K562 (cell line): ENCODE data around the gene VWC2L. TPM values are rescaled to one million over a fixed set of nuclear protein-coding genes. Genes with fewer than 3 reads are reported as not detected.

Source experiments
- ATAC-seq: fragments of 200-7000 bp; cut with Tn5 transposase; 3 replicates; pipeline ENCODE4 v1.9.1; 2020; ENCODE audit warnings: moderate library complexity
- BruUV-seq: library from RNA; stranded (reverse); fragments of 400-500 nt; replicated peaks from 2 replicates; lab custom pipeline; 2021; lab: Mats Ljungman, UMichigan
- CTCF ChIA-PET: fragments of 300-600 bp; formaldehyde crosslinking; extraction: SDS; loops from one replicate; lab custom pipeline; 2021; ENCODE audit warnings: low intra/inter-chr PET ratio; lab: Yijun Ruan, JAX
- POLR2A ChIA-PET: fragments of 300-600, 350-650 bp; sonication (Branson Sonifier 250); formaldehyde crosslinking; extraction: SDS; loops from one replicate; lab custom pipeline; 2021; ENCODE audit warnings: antibody characterized with exemption, inconsistent platforms; lab: Yijun Ruan, JAX
- DNase-seq, 4 experiments: peaks; one replicate each; pipeline versions ENCODE4 v3.0.0 to v3.0.0-alpha.2; 2011 to 2018; ENCODE audit warnings: low spot score in 3 of 4, mixed read lengths in 3 of 4; ENCODE audit errors: extremely low read depth in 1 of 4
- FAIRE-seq: peaks from 2 replicates; lab custom pipeline; 2011; peaks lifted over from hg19 to GRCh38; lab: Jason Lieb, UNC
- H2AFZ ChIP-seq: 2 replicates; pipeline ENCODE4 v1.6.0; 2011; ENCODE audit warnings: low read depth, low read length, control low read depth, inconsistent platforms
- H3K27ac ChIP-seq: fragments of 200-600 bp; 3 replicates; pipeline ENCODE4 v1.8.0; 2011; ENCODE audit warnings: low read depth, mild to moderate bottlenecking, control low read depth, inconsistent platforms, low read length, moderate library complexity, mixed read lengths; ENCODE audit errors: extremely low read depth
- H3K27me3 ChIP-seq, 2 experiments: fragments of 300-600 bp in 1 of 2; 2 replicates in 1 of 2; 3 replicates in 1 of 2; pipeline versions ENCODE4 v1.6.0 to v1.8.0; 2011; ENCODE audit warnings: inconsistent platforms in 2 of 2, low read length in 2 of 2, mild to moderate bottlenecking in 1 of 2, mixed read lengths in 1 of 2, moderate library complexity in 1 of 2; ENCODE audit not compliant: control insufficient read depth in 2 of 2, insufficient read depth in 2 of 2
- H3K36me3 ChIP-seq: fragments of 300-600 bp; 3 replicates; pipeline ENCODE4 v1.8.0; 2011; ENCODE audit warnings: mild to moderate bottlenecking, low read length, inconsistent platforms; ENCODE audit not compliant: control insufficient read depth, insufficient read depth
- H3K4me1 ChIP-seq, 2 experiments: fragments of 200-600 bp in 1 of 2; replicated peaks in 1 of 2; 2 replicates in 1 of 2; 3 replicates in 1 of 2; pipeline versions ENCODE4 v1.5.1 to v1.8.0; 2011; ENCODE audit warnings: inconsistent platforms in 2 of 2, low read length in 2 of 2, mild to moderate bottlenecking in 1 of 2, mixed read lengths in 1 of 2, moderate library complexity in 1 of 2; ENCODE audit not compliant: control insufficient read depth in 2 of 2, insufficient read depth in 2 of 2
- H3K4me2 ChIP-seq: 2 replicates; pipeline ENCODE4 v1.6.1; 2011; ENCODE audit warnings: low read length, control low read depth, inconsistent platforms, mixed read lengths; ENCODE audit not compliant: insufficient read depth
- H3K4me3 ChIP-seq: fragments of 200-600 bp; sonication (generic), shearing (Covaris generic); 2 replicates; pipeline ENCODE4 v1.5.1; 2016; ENCODE audit warnings: control low read depth, inconsistent platforms
- H3K79me2 ChIP-seq: fragments of 200-600 bp; 3 replicates; pipeline ENCODE4 v1.8.0; 2011; ENCODE audit warnings: low read length, inconsistent platforms; ENCODE audit not compliant: control insufficient read depth, insufficient read depth
- H3K9ac ChIP-seq, 2 experiments: 2 replicates each; pipeline versions ENCODE4 v1.6.0 to v1.6.1; 2011; ENCODE audit warnings: low read depth in 2 of 2, low read length in 2 of 2, control low read depth in 1 of 2, inconsistent platforms in 1 of 2, mild to moderate bottlenecking in 1 of 2, mixed read lengths in 1 of 2; ENCODE audit not compliant: insufficient read depth in 1 of 2
- H3K9me1 ChIP-seq: one replicate; pipeline ENCODE4 v1.6.0; 2011; ENCODE audit warnings: inconsistent platforms, mild to moderate bottlenecking, low read length, moderate library complexity; ENCODE audit not compliant: control insufficient read depth, insufficient read depth
- H3K9me3 ChIP-seq: replicated peaks from 2 replicates; pipeline ENCODE4 v1.5.1; 2011; ENCODE audit warnings: low read depth, low read length, inconsistent platforms; ENCODE audit not compliant: control insufficient read depth, insufficient read depth
- H4K20me1 ChIP-seq: replicated peaks from 2 replicates; pipeline ENCODE4 v1.6.1; 2011; ENCODE audit warnings: low read length, inconsistent platforms, mixed read lengths; ENCODE audit not compliant: control insufficient read depth, insufficient read depth
- BHLHE40 ChIP-seq: IDR thresholded peaks from 2 replicates; pipeline ENCODE4 v1.6.1; 2011; ENCODE audit warnings: low read length, improper control_type of control experiment
- CAMTA2 ChIP-seq: fragments of 250-450 bp; sonication (Bioruptor Pico); conservative IDR thresholded peaks from 2 replicates; pipeline ENCODE4 v1.5.1; 2022
- CEBPG ChIP-seq, 3 experiments: fragments of 200-800 bp in 1 of 3; sonication (Bioruptor generic) in 1 of 3; sonication (generic) in 1 of 3; formaldehyde crosslinking in 1 of 3; IDR thresholded peaks in 2 of 3; conservative IDR thresholded peaks in 1 of 3; 2 replicates each; pipeline versions ENCODE4 v1.6.1 to v1.8.0; 2016 to 2022; ENCODE audit warnings: missing compliant biosample characterization in 2 of 3, missing genetic modification characterization in 2 of 3, mild to moderate bottlenecking in 1 of 3, missing genetic modification reagents in 1 of 3
- CEBPZ ChIP-seq: fragments of 150-350 bp; IDR thresholded peaks from 2 replicates; pipeline ENCODE4 v1.6.1; 2014; ENCODE audit warnings: low read depth, mild to moderate bottlenecking, low read length, borderline replicate concordance
- FOXP1 ChIP-seq: sonication (generic); formaldehyde crosslinking; IDR thresholded peaks from 2 replicates; pipeline ENCODE4 v1.8.0; 2022; ENCODE audit warnings: mild to moderate bottlenecking, missing genetic modification reagents
- RBM34 ChIP-seq: fragments of 200-400 bp; formaldehyde crosslinking; IDR thresholded peaks from 2 replicates; pipeline ENCODE4 v1.6.1; 2018; ENCODE audit warnings: low read length, borderline replicate concordance; ENCODE audit not compliant: insufficient read depth
- SOX6 ChIP-seq: fragments of 450-650 bp; IDR thresholded peaks from 2 replicates; pipeline ENCODE4 v1.6.1; 2014; ENCODE audit warnings: mild to moderate bottlenecking
- STAG1 ChIP-seq: sonication (generic); formaldehyde crosslinking; IDR thresholded peaks from 2 replicates; pipeline ENCODE4 v1.5.0; 2020; ENCODE audit warnings: missing genetic modification reagents, borderline replicate concordance
- ZNF134 ChIP-seq: fragments of 250-450 bp; sonication (Bioruptor Pico); conservative IDR thresholded peaks from 2 replicates; pipeline ENCODE4 v1.4.0; 2020
- ZNF253 ChIP-seq: fragments of 250-450 bp; sonication (Bioruptor Pico); conservative IDR thresholded peaks from 2 replicates; pipeline ENCODE4 v1.6.1; 2021; ENCODE audit warnings: mild to moderate bottlenecking
- in situ Hi-C: fragments of 300-500 bp; cut with MboI; formaldehyde crosslinking; loops from 4 replicates; pipeline ENCODE4 v1.15.0; 2018; ENCODE audit warnings: inconsistent platforms, mixed read lengths
- intact Hi-C: fragments of 100-400 bp; cut with micrococcal nuclease; formaldehyde crosslinking; loops from 2 replicates; pipeline ENCODE4 v1.14.2; 2022
- polyA plus RNA-seq, 8 experiments: library from polyadenylated mRNA; depleted of rRNA in 4 of 8; stranded (reverse) in 5 of 8; unstranded in 3 of 8; fragments of >200 nt; fragmentation: Nextera tagmentation in 2 of 8; fragmentation: Illumina TruSeq in 1 of 8; extraction: Ambion mirVana in 2 of 8; extraction: Trizol in 1 of 8; gene quantifications; 2 replicates each; pipeline versions ENCODE4 v1.2.1 to v1.2.3, GENCODE V29; 2011 to 2014; ENCODE audit warnings: inconsistent platforms in 1 of 8, missing spikeins in 1 of 8
- total RNA-seq, 7 experiments: library from RNA; depleted of rRNA in 6 of 7; stranded (reverse); fragments of >200 nt in 6 of 7; fragmentation: Illumina TruSeq in 2 of 7; extraction: Trizol in 2 of 7; gene quantifications; 2 replicates each; pipeline versions ENCODE4 v1.2.1 to v1.2.3, GENCODE V29; 2011 to 2021; ENCODE audit warnings: low replicate concordance in 1 of 7

The VWC2L gene
- total and polyA plus RNA-seq, 9 of the 15 experiments (the other 6 are each of a cell fraction or from before 2014, with no cell fraction given) = not detected

- no peaks in the 10 kb centered on the region for H3K9me1 ChIP-seq
- FAIRE-seq (no peak), ATAC-seq (no peak), DNase-seq (no peak)
- no peaks in the 10 kb centered on the region for H3K4me1 ChIP-seq
- no peak overlapping the region for H3K4me2 ChIP-seq
- in situ Hi-C loops = no loop called here
- no peak overlapping the region for H3K4me3 ChIP-seq
- no TSS peak for BruUV-seq
- no peaks in the 10 kb centered on the region for H3K27me3 ChIP-seq
- no peak overlapping the region for H3K27ac ChIP-seq
- H3K9me3 ChIP-seq = no peaks in the 10 kb centered on the region
- no peak for TF ChIP-seq CAMTA2 (CRISPR knock-in tag)
- TF ChIP-seq ZNF134 (CRISPR knock-in tag) = no peak
- TF ChIP-seq SOX6 = no peak
- no peak for TF ChIP-seq FOXP1
- no peak for TF ChIP-seq STAG1 (CRISPR knock-in tag)
- no peak for TF ChIP-seq RBM34
- no peak for TF ChIP-seq CEBPZ
- TF ChIP-seq ZNF253 (CRISPR knock-in tag) = no peak
- no peak for TF ChIP-seq CEBPG (CRISPR knock-in tag; IDR thresholded peaks at IDR 0.05)
- no peak for TF ChIP-seq CEBPG (tag; conservative IDR thresholded peaks at IDR 0.05 in 1 of 2, IDR thresholded peaks at IDR 0.05 in 1 of 2)
- TF ChIP-seq BHLHE40 = no peak
- H3K9ac ChIP-seq = no peak overlapping the region
- H3K36me3 ChIP-seq = no peaks in the 10 kb centered on the region
- H2AFZ ChIP-seq = no peak overlapping the region
- ChIA-PET POLR2A (no interaction called here), CTCF (no interaction called here)
- intact Hi-C loops = no loop called here
- H3K79me2 ChIP-seq = no peaks in the 10 kb centered on the region
- no peaks in the 10 kb centered on the region for H4K20me1 ChIP-seq
These were observed 17.1 kb upstream of the VWC2L start for GRCh38 chr2:214393796-214394195.
